PC-9 (cell line): ENCODE results near the gene FTSJ1.

Source experiments
- EZH2 ChIP-seq: fragments of 200-600 bp; sonication (generic); IDR thresholded peaks from 2 replicates; pipeline ENCODE4 v1.8.0; 2017; ENCODE audit warnings: antibody characterized with exemption, low read depth
- TF ChIP-seq, protein P1 (sequence below): fragments of 200-600 bp; sonication (generic); conservative IDR thresholded peaks from 2 replicates; pipeline ENCODE4 v1.6.1; 2017; ENCODE audit warnings: mixed run types, antibody characterized with exemption, mild to moderate bottlenecking, moderate library complexity

DNA sequence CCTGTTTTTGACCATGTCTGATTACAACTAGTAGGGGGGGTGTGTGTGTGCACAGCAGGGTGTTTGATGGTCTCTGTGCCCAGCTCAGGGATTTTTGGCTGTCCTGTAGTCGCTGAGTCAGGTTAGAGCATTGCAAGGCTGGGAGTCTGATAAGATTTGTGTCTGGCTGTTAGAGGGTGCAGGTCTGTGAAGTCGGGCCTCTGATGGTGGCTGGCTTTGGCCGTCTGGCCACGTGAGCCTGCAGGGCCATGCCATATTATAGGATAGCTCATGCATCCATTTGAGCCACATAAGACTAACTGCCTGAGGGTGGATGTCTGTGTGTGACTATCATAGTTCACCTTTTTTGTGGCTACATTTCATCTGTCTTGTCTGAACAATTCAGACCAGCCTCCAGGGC, 37.7 kb downstream of the FTSJ1 start:
- TF ChIP-seq, protein P1, sequence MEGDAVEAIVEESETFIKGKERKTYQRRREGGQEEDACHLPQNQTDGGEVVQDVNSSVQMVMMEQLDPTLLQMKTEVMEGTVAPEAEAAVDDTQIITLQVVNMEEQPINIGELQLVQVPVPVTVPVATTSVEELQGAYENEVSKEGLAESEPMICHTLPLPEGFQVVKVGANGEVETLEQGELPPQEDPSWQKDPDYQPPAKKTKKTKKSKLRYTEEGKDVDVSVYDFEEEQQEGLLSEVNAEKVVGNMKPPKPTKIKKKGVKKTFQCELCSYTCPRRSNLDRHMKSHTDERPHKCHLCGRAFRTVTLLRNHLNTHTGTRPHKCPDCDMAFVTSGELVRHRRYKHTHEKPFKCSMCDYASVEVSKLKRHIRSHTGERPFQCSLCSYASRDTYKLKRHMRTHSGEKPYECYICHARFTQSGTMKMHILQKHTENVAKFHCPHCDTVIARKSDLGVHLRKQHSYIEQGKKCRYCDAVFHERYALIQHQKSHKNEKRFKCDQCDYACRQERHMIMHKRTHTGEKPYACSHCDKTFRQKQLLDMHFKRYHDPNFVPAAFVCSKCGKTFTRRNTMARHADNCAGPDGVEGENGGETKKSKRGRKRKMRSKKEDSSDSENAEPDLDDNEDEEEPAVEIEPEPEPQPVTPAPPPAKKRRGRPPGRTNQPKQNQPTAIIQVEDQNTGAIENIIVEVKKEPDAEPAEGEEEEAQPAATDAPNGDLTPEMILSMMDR: no peak
- TF ChIP-seq EZH2: no peak
